Stimulated activated CD8-positive, alpha-beta memory T cell treated with anti-CD3 and anti-CD28 coated beads, Interleukin-12 subunit alpha, Interleukin-12 subunit beta, amount 100 ng/mL, for 1 hour (primary cell): ENCODE measurements around the gene ZDHHC1.

ENCODE experiments used
- DNase-seq: peaks from one replicate; pipeline ENCODE4 v3.0.0-alpha.2; 2020; ENCODE audit warnings: low read depth

ZDHHC1 gene

GRCh38 chr16:67415872-67416793 lies at the start of gene ZDHHC1:
Gene ZDHHC1 (minus strand): TSS chr16:67416477. CDS start chr16:67407775, 8,702 bp downstream.
- DNase-seq: no peak

- DNase-seq: no peak
These were observed 48.3 kb upstream of the ZDHHC1 start for GRCh38 chr16:67464565-67464964.

- no peak for DNase-seq
These were observed 47.4 kb upstream of the ZDHHC1 start for GRCh38 chr16:67463691-67464090.

- no peak for DNase-seq
These were observed 46.8 kb upstream of the ZDHHC1 start for GRCh38 chr16:67463059-67463458.

GRCh38 chr16:67462279-67462655 lies 46.0 kb upstream of the ZDHHC1 start:
- no peak for DNase-seq

GRCh38 chr16:67461600-67462278 lies 45.5 kb upstream of the ZDHHC1 start:
- no peak for DNase-seq

- DNase-seq: no peak
These were observed 44.7 kb upstream of the ZDHHC1 start for GRCh38 chr16:67460961-67461360.

- DNase-seq: no peak
These were observed 43.9 kb upstream of the ZDHHC1 start for GRCh38 chr16:67460168-67460567.

- DNase-seq: no peak
These were observed 43.5 kb upstream of the ZDHHC1 start for GRCh38 chr16:67459861-67460150.

GRCh38 chr16:67459066-67459860 lies 43.0 kb upstream of the ZDHHC1 start:
- no peak for DNase-seq

GRCh38 chr16:67458121-67458641 lies 41.9 kb upstream of the ZDHHC1 start:
- no peak for DNase-seq

- DNase-seq: no peak
These were observed 41.3 kb upstream of the ZDHHC1 start for GRCh38 chr16:67457611-67458010.

GRCh38 chr16:67456391-67457081 lies 40.3 kb upstream of the ZDHHC1 start:
- no peak for DNase-seq

- DNase-seq: no peak
These were observed 38.6 kb upstream of the ZDHHC1 start for GRCh38 chr16:67454852-67455251.

- DNase-seq: no peak
These were observed 37.8 kb upstream of the ZDHHC1 start for GRCh38 chr16:67454104-67454503.

- DNase-seq: no peak
These were observed 35.6 kb upstream of the ZDHHC1 start for GRCh38 chr16:67451704-67452435.

GRCh38 chr16:67451061-67451703 lies 34.9 kb upstream of the ZDHHC1 start:
- no peak for DNase-seq

- no peak for DNase-seq
These were observed 33.5 kb upstream of the ZDHHC1 start for GRCh38 chr16:67449739-67450138.

- DNase-seq: no peak
These were observed 33.1 kb upstream of the ZDHHC1 start for GRCh38 chr16:67449336-67449735.

GRCh38 chr16:67448580-67448979 lies 32.3 kb upstream of the ZDHHC1 start:
- DNase-seq: no peak
